Neural cell (in vitro differentiated cells): ENCODE results near the gene ADAP1.

ENCODE experiments used
- CTCF ChIP-seq: fragments of 450-650 bp; IDR thresholded peaks from 2 replicates; pipeline ENCODE4 v1.5.1; 2014; ENCODE audit warnings: antibody characterized with exemption, mild to moderate bottlenecking, moderate library complexity; ENCODE audit not compliant: poor library complexity, severe bottlenecking
- EP300 ChIP-seq: fragments of 450-650 bp; conservative IDR thresholded peaks from 2 replicates; pipeline ENCODE4 v1.6.1; 2014; ENCODE audit warnings: antibody characterized with exemption, mild to moderate bottlenecking, moderate library complexity; ENCODE audit not compliant: poor library complexity, severe bottlenecking
- EZH2 ChIP-seq: fragments of 200-600, 300-800 bp; shearing (Covaris generic), sonication (generic); IDR thresholded peaks from 2 replicates; pipeline ENCODE4 v1.6.1; 2014; ENCODE audit warnings: antibody characterized with exemption, low read length, borderline replicate concordance, mild to moderate bottlenecking; ENCODE audit not compliant: insufficient read depth, poor library complexity, severe bottlenecking
- MXI1 ChIP-seq: fragments of 450-650 bp; conservative IDR thresholded peaks from 2 replicates; pipeline ENCODE4 v1.6.1; 2014; ENCODE audit warnings: antibody characterized with exemption, mild to moderate bottlenecking; ENCODE audit not compliant: poor library complexity, severe bottlenecking
- POLR2AphosphoS5 ChIP-seq: IDR thresholded peaks from 2 replicates; pipeline ENCODE4 v1.6.1; 2012
- RAD21 ChIP-seq: fragments of 450-650 bp; conservative IDR thresholded peaks from 2 replicates; pipeline ENCODE4 v1.6.1; 2014; ENCODE audit warnings: antibody characterized with exemption, mild to moderate bottlenecking, moderate library complexity
- REST ChIP-seq: IDR thresholded peaks from 2 replicates; pipeline ENCODE4 v1.6.1; 2012; ENCODE audit warnings: borderline replicate concordance
- SMC3 ChIP-seq: fragments of 450-650 bp; conservative IDR thresholded peaks from 2 replicates; pipeline ENCODE4 v1.6.1; 2014; ENCODE audit warnings: antibody characterized with exemption, mild to moderate bottlenecking, moderate library complexity; ENCODE audit not compliant: poor library complexity
- TAF1 ChIP-seq: IDR thresholded peaks from 2 replicates; pipeline ENCODE4 v1.6.1; 2012; ENCODE audit warnings: low read depth

- TF ChIP-seq CTCF = no peak
- TF ChIP-seq REST = no peak
- no peak for TF ChIP-seq RAD21
- TF ChIP-seq POLR2AphosphoS5 = no peak
- no peak for TF ChIP-seq TAF1
- TF ChIP-seq EP300 = no peak
- TF ChIP-seq MXI1 = no peak
- TF ChIP-seq SMC3 = no peak
- TF ChIP-seq EZH2 = no peak
Observed at GRCh38 chr7:888081-889024, 66.1 kb downstream of the ADAP1 start.
